Neuronal stem cell (in vitro differentiated cells): Measurements from ENCODE around the gene UNC13A.

Source experiments
- DNase-seq: peaks from one replicate; pipeline ENCODE4 v3.0.0-alpha.2; 2013; ENCODE audit warnings: low spot score
- H2AFZ ChIP-seq: one replicate; pipeline ENCODE4 v1.6.1; 2013; ENCODE audit warnings: mild to moderate bottlenecking, low read length, inconsistent platforms
- H2AK5ac ChIP-seq: 2 replicates; pipeline ENCODE4 v1.6.1; 2013; ENCODE audit warnings: low read depth, mild to moderate bottlenecking, inconsistent platforms, low read length, moderate library complexity, mixed read lengths
- H2BK120ac ChIP-seq: 2 replicates; pipeline ENCODE4 v1.6.1; 2013; ENCODE audit warnings: low read depth, mild to moderate bottlenecking, inconsistent platforms, low read length, moderate library complexity, mixed read lengths
- H2BK12ac ChIP-seq: one replicate; pipeline ENCODE4 v1.6.1; 2013; ENCODE audit warnings: low read length, inconsistent platforms
- H2BK15ac ChIP-seq: 2 replicates; pipeline ENCODE4 v1.6.1; 2013; ENCODE audit warnings: mild to moderate bottlenecking, low read length, inconsistent platforms, mixed read lengths
- H2BK5ac ChIP-seq: one replicate; pipeline ENCODE4 v1.6.1; 2013; ENCODE audit warnings: inconsistent platforms, mild to moderate bottlenecking, low read length, moderate library complexity
- H3K14ac ChIP-seq: one replicate; pipeline ENCODE4 v1.6.1; 2013; ENCODE audit warnings: low read length, inconsistent platforms
- H3K18ac ChIP-seq: 2 replicates; pipeline ENCODE4 v1.6.1; 2013; ENCODE audit warnings: low read length, inconsistent platforms
- H3K23ac ChIP-seq: 2 replicates; pipeline ENCODE4 v1.6.1; 2013; ENCODE audit warnings: low read depth, mild to moderate bottlenecking, mixed read lengths, low read length, inconsistent platforms; ENCODE audit not compliant: poor library complexity
- H3K27ac ChIP-seq: replicated peaks from 3 replicates; pipeline ENCODE4 v1.5.1; 2013; ENCODE audit warnings: low read length, inconsistent platforms
- H3K27me3 ChIP-seq, 3 experiments: 2 replicates each; pipeline ENCODE4 v1.6.1; 2013; ENCODE audit warnings: low read length in 3 of 3, mild to moderate bottlenecking in 2 of 3, inconsistent platforms in 1 of 3, low read depth in 1 of 3, mixed read lengths in 1 of 3, moderate library complexity in 1 of 3; ENCODE audit not compliant: control insufficient read depth in 3 of 3, insufficient read depth in 3 of 3
- H3K36me3 ChIP-seq, 2 donors: replicated peaks in 1 of 2; 2 replicates each; pipeline ENCODE4 v1.6.1; 2013; ENCODE audit warnings: low read length in 2 of 2; ENCODE audit not compliant: control insufficient read depth in 2 of 2, insufficient read depth in 2 of 2
- H3K4ac ChIP-seq: 2 replicates; pipeline ENCODE4 v1.6.1; 2013; ENCODE audit warnings: inconsistent platforms, mild to moderate bottlenecking, low read length, moderate library complexity
- H3K4me1 ChIP-seq, 2 donors: 1 replicate in 1 of 2; 2 replicates in 1 of 2; pipeline ENCODE4 v1.6.1; 2013; ENCODE audit warnings: low read length in 2 of 2, low read depth in 1 of 2; ENCODE audit not compliant: control insufficient read depth in 2 of 2, insufficient read depth in 1 of 2
- H3K4me2 ChIP-seq: one replicate; pipeline ENCODE4 v1.6.1; 2013; ENCODE audit warnings: mild to moderate bottlenecking, low read length, inconsistent platforms; ENCODE audit not compliant: insufficient read depth, poor library complexity, severe bottlenecking
- H3K4me3 ChIP-seq, 2 donors: 2 replicates each; pipeline ENCODE4 v1.5.1; 2013; ENCODE audit warnings: low read length in 2 of 2, mild to moderate bottlenecking in 2 of 2, inconsistent platforms in 1 of 2, moderate library complexity in 1 of 2
- H3K79me1 ChIP-seq: one replicate; pipeline ENCODE4 v1.6.1; 2013; ENCODE audit warnings: low read depth, mild to moderate bottlenecking, inconsistent platforms, low read length, moderate library complexity
- H3K9ac ChIP-seq: one replicate; pipeline ENCODE4 v1.6.1; 2013; ENCODE audit warnings: mild to moderate bottlenecking, low read depth, low read length, inconsistent platforms; ENCODE audit not compliant: poor library complexity
- H3K9me3 ChIP-seq, 2 donors: replicated peaks in 1 of 2; 2 replicates each; pipeline versions ENCODE3 to v1.6.1; 2013; ENCODE audit warnings: low read length in 2 of 2, mild to moderate bottlenecking in 2 of 2, inconsistent platforms in 1 of 2, low read depth in 1 of 2, mixed read lengths in 1 of 2, moderate library complexity in 1 of 2; ENCODE audit not compliant: control insufficient read depth in 2 of 2, insufficient read depth in 1 of 2
- H4K8ac ChIP-seq: one replicate; pipeline ENCODE4 v1.6.1; 2013; ENCODE audit warnings: low read depth, mild to moderate bottlenecking, inconsistent platforms, low read length, moderate library complexity
- H4K91ac ChIP-seq: one replicate; pipeline ENCODE4 v1.6.1; 2013; ENCODE audit warnings: low read length, low read depth, mild to moderate bottlenecking, inconsistent platforms; ENCODE audit not compliant: poor library complexity
- WGBS, 2 donors: extraction: QIAGEN DNeasy Blood & Tissue Kit; methylation state at CpG; one replicate each; pipeline ENCODE4 v1.1.7; 2013; ENCODE audit warnings: missing lambda C conversion rate in 2 of 2, mixed read lengths in 1 of 2; ENCODE audit not compliant: insufficient read length in 2 of 2, insufficient replicate concordance in 1 of 2; ENCODE audit errors: extremely low coverage in 2 of 2; 5-methylcytosine and 5-hydroxymethylcytosine counted together

UNC13A gene

GRCh38 chr19:17684256-17684655 is 3.9 kb downstream of the UNC13A start:
- Histone ChIP-seq H3K4ac (no peak overlapping the region), H4K91ac (no peak overlapping the region), H3K14ac (no peak overlapping the region), H3K23ac (no peak overlapping the region), H3K27me3 (peaks cover 0 to 29% (median 5%) of the 10 kb centered on the region in 3 experiments), H3K4me2 (no peak overlapping the region), H2BK15ac (no peak overlapping the region), H2AFZ (no peak overlapping the region), H2BK5ac (no peak overlapping the region), H3K4me1 (peaks cover 27 to 30% of the 10 kb centered on the region in 2 donors), H3K4me3 (no peak overlapping the region), H3K79me1 (no peaks in the 10 kb centered on the region), H3K27ac (no peak overlapping the region), H3K9me3 (no peaks in the 10 kb centered on the region), H3K36me3 (no peaks in the 10 kb centered on the region), H3K9ac (no peak overlapping the region), H2BK120ac (no peak overlapping the region), H4K8ac (no peak overlapping the region), H3K18ac (no peak overlapping the region), H2AK5ac (no peak overlapping the region), H2BK12ac (no peak overlapping the region)
- DNase-seq = no peak
- no CpG with 5 or more reads among the region's 4 CpGs for WGBS, 2 donors

GRCh38 chr19:17683078-17683477 is 5.1 kb downstream of the UNC13A start:
- Histone ChIP-seq H3K27ac (no peak overlapping the region), H2BK12ac (no peak overlapping the region), H3K79me1 (no peaks in the 10 kb centered on the region), H3K27me3 (peaks cover 0 to 29% (median 5%) of the 10 kb centered on the region in 3 experiments), H3K36me3 (no peaks in the 10 kb centered on the region), H3K4me2 (no peak overlapping the region), H4K91ac (no peak overlapping the region), H3K23ac (no peak overlapping the region), H3K4me3 (no peak overlapping the region), H3K9ac (no peak overlapping the region), H2BK120ac (no peak overlapping the region), H3K9me3 (no peaks in the 10 kb centered on the region), H3K18ac (no peak overlapping the region), H2AFZ (no peak overlapping the region), H2AK5ac (no peak overlapping the region), H4K8ac (no peak overlapping the region), H3K4me1 (peaks cover 25% of the 10 kb centered on the region in 2 donors), H3K4ac (no peak overlapping the region), H2BK15ac (no peak overlapping the region), H2BK5ac (no peak overlapping the region), H3K14ac (no peak overlapping the region)
- no peak for DNase-seq
- WGBS, 2 donors = no CpG with 5 or more reads among the region's 4 CpGs

- Histone ChIP-seq H2BK15ac (no peak overlapping the region), H2BK12ac (no peak overlapping the region)
- no CpG with 5 or more reads among the region's 5 CpGs for WGBS, 2 donors
Observed at GRCh38 chr19:17682273-17682672, 5.9 kb downstream of the UNC13A start.

GRCh38 chr19:17681505-17682125 is 6.5 kb downstream of the UNC13A start:
- no peaks in the 10 kb centered on the region for H3K79me1 ChIP-seq
- no CpG with 5 or more reads among the region's 25 CpGs for WGBS, 2 donors

More at GRCh38 chr19:17682273-17682672, 5.9 kb downstream of the UNC13A start:
- H2BK5ac ChIP-seq = no peak overlapping the region
- no peak overlapping the region for H2AK5ac ChIP-seq
- H4K8ac ChIP-seq = no peak overlapping the region
- no peak overlapping the region for H3K18ac ChIP-seq
- no peak overlapping the region for H3K4ac ChIP-seq
- no peaks in the 10 kb centered on the region for H3K9me3 ChIP-seq
- no peak overlapping the region for H4K91ac ChIP-seq
- H2BK120ac ChIP-seq = no peak overlapping the region
- H3K4me1 ChIP-seq = peaks cover 19 to 25% of the 10 kb centered on the region in 2 donors
- H3K9ac ChIP-seq = no peak overlapping the region
- H3K14ac ChIP-seq = no peak overlapping the region
- H3K4me3 ChIP-seq = no peak overlapping the region
- no peak overlapping the region for H3K4me2 ChIP-seq
- no peaks in the 10 kb centered on the region for H3K36me3 ChIP-seq
- H2AFZ ChIP-seq = no peak overlapping the region
- H3K27me3 ChIP-seq = peaks cover 0 to 21% (median 0%) of the 10 kb centered on the region in 3 experiments
- no peaks in the 10 kb centered on the region for H3K79me1 ChIP-seq
- DNase-seq = no peak
- H3K27ac ChIP-seq = no peak overlapping the region
- H3K23ac ChIP-seq = no peak overlapping the region

More at GRCh38 chr19:17681505-17682125, 6.5 kb downstream of the UNC13A start:
- no peak overlapping the region for H3K9ac ChIP-seq
- H3K36me3 ChIP-seq = no peaks in the 10 kb centered on the region
- no peak for DNase-seq
- H3K14ac ChIP-seq = no peak overlapping the region
- no peak overlapping the region for H4K8ac ChIP-seq
- no peak overlapping the region for H3K4ac ChIP-seq
- H2AK5ac ChIP-seq = no peak overlapping the region
- no peak overlapping the region for H2BK15ac ChIP-seq
- H3K9me3 ChIP-seq = no peaks in the 10 kb centered on the region
- H3K27me3 ChIP-seq = peaks cover 0 to 16% (median 0%) of the 10 kb centered on the region in 3 experiments
- H3K4me2 ChIP-seq = no peak overlapping the region
- H3K4me3 ChIP-seq = no peak overlapping the region
- no peak overlapping the region for H2BK12ac ChIP-seq
- H2BK5ac ChIP-seq = no peak overlapping the region
- no peak overlapping the region for H3K27ac ChIP-seq
- no peak overlapping the region for H3K18ac ChIP-seq
- H3K4me1 ChIP-seq = peaks cover 14 to 21% of the 10 kb centered on the region in 2 donors
- H2BK120ac ChIP-seq = no peak overlapping the region
- no peak overlapping the region for H4K91ac ChIP-seq
- H2AFZ ChIP-seq = no peak overlapping the region
- no peak overlapping the region for H3K23ac ChIP-seq
